GM18907 (cell line): ENCODE data around the gene CDK12.
A peak's percentile ranks its signal among the peaks of the same experiment; 100 is the strongest.
"Not testable (repeated sequence)": the region's sequence is repeated elsewhere in the genome, so short reads cannot be mapped to it uniquely, and the experiment has no call there.

Source experiments
- ATAC-seq: cut with Tn5 transposase; IDR thresholded peaks from one replicate; pipeline ENCODE4 v1.9.1; 2021; ENCODE audit warnings: mild to moderate bottlenecking, moderate library complexity; ENCODE audit not compliant: unreplicated experiment

Gene CDK12

GRCh38 chr17:39461113-39461925, at the start of gene CDK12:
Gene CDK12, plus strand, starts transcription at chr17:39461486. Its CDS starts 586 bp downstream, at chr17:39462072.
- peak; percentile 83 for ATAC-seq

- no peak for ATAC-seq
Measured at GRCh38 chr17:39416141-39416540, 45.1 kb upstream of the CDK12 start.

- no peak for ATAC-seq
Measured at GRCh38 chr17:39429600-39429999, 31.7 kb upstream of the CDK12 start.

- ATAC-seq, result not testable (repeated sequence)
Measured at GRCh38 chr17:39439868-39440267, 21.4 kb upstream of the CDK12 start.

- no peak for ATAC-seq
Measured at GRCh38 chr17:39443326-39443725, 18.0 kb upstream of the CDK12 start.

GRCh38 chr17:39447561-39447960, 13.7 kb upstream of the CDK12 start:
- ATAC-seq, result no peak

- no peak for ATAC-seq
Measured at GRCh38 chr17:39450051-39450450, 11.2 kb upstream of the CDK12 start.

- ATAC-seq, result peak; percentile 90
Measured at GRCh38 chr17:39450847-39451581, 10.3 kb upstream of the CDK12 start, which contains the start of gene MED1. Gene MED1, minus strand, starts transcription at chr17:39451263. Its CDS starts 201 bp downstream, at chr17:39451062.

GRCh38 chr17:39455919-39456318, 5.4 kb upstream of the CDK12 start:
- ATAC-seq, result no peak

- ATAC-seq, result peak; percentile 7
Measured at GRCh38 chr17:39461926-39462569, 762 bp downstream of the CDK12 start.

- ATAC-seq, result no peak
Measured at GRCh38 chr17:39462631-39463375, 1.5 kb downstream of the CDK12 start.

- not testable (repeated sequence) for ATAC-seq
Measured at GRCh38 chr17:39464639-39465181, 3.4 kb downstream of the CDK12 start.

GRCh38 chr17:39468610-39469009, 7.3 kb downstream of the CDK12 start:
- not testable (repeated sequence) for ATAC-seq

GRCh38 chr17:39473310-39473709, 12.0 kb downstream of the CDK12 start:
- ATAC-seq, result no peak

GRCh38 chr17:39479631-39480030, 18.3 kb downstream of the CDK12 start:
- ATAC-seq, result not testable (repeated sequence)

- no peak for ATAC-seq
Measured at GRCh38 chr17:39483506-39483905, 22.2 kb downstream of the CDK12 start.

GRCh38 chr17:39484178-39484577, 22.9 kb downstream of the CDK12 start:
- ATAC-seq, result peak; percentile 57

GRCh38 chr17:39485555-39485954, 24.3 kb downstream of the CDK12 start:
- no peak for ATAC-seq

- ATAC-seq, result no peak
Measured at GRCh38 chr17:39486242-39486641, 25.0 kb downstream of the CDK12 start.

GRCh38 chr17:39487490-39487889, 26.2 kb downstream of the CDK12 start:
- ATAC-seq, result not testable (repeated sequence)
